HepG2 (cell line): ENCODE data around the gene RABL6. TPM values are rescaled to one million over a fixed set of nuclear protein-coding genes. Genes with fewer than 3 reads are reported as not detected.

Experiments used
- CBFB ChIP-seq: sonication (generic); formaldehyde crosslinking; IDR thresholded peaks from 2 replicates; pipeline ENCODE4 v1.4.0; 2020; ENCODE audit warnings: missing genetic modification reagents
- HNRNPLL ChIP-seq: fragments of 200-400 bp; formaldehyde crosslinking; IDR thresholded peaks from 2 replicates; pipeline ENCODE4 v1.6.1; 2017; ENCODE audit warnings: mild to moderate bottlenecking, low read depth, low read length; ENCODE audit not compliant: poor library complexity, severe bottlenecking
- IRF1 ChIP-seq: sonication (generic); formaldehyde crosslinking; IDR thresholded peaks from 2 replicates; pipeline ENCODE4 v1.4.0; 2020; ENCODE audit warnings: low read depth, mild to moderate bottlenecking, missing genetic modification reagents
- KDM5B ChIP-seq: sonication (generic); formaldehyde crosslinking; IDR thresholded peaks from 2 replicates; pipeline ENCODE4 v1.4.0; 2020; ENCODE audit warnings: missing genetic modification reagents, mild to moderate bottlenecking, borderline replicate concordance
- LCORL ChIP-seq, 2 experiments: fragments of 450-650 bp in 1 of 2; sonication (generic) in 1 of 2; formaldehyde crosslinking in 1 of 2; IDR thresholded peaks; 2 replicates each; pipeline versions ENCODE4 v1.5.0 to v1.6.1; 2017 to 2020; ENCODE audit warnings: antibody characterized with exemption in 1 of 2, missing genetic modification reagents in 1 of 2
- MBNL3 ChIP-seq: fragments of 250-450 bp; sonication (Bioruptor Pico); conservative IDR thresholded peaks from 2 replicates; pipeline ENCODE4 v1.8.0; 2022; ENCODE audit warnings: mild to moderate bottlenecking, inconsistent platforms
- MED13 ChIP-seq: sonication (generic); formaldehyde crosslinking; IDR thresholded peaks from 2 replicates; pipeline ENCODE4 v1.5.0; 2020; ENCODE audit warnings: missing genetic modification reagents
- MLLT10 ChIP-seq: sonication (generic); formaldehyde crosslinking; IDR thresholded peaks from 2 replicates; pipeline ENCODE4 v1.4.0; 2020; ENCODE audit warnings: missing genetic modification reagents
- MTF1 ChIP-seq: sonication (generic); formaldehyde crosslinking; IDR thresholded peaks from 2 replicates; pipeline ENCODE4 v1.5.0; 2020; ENCODE audit warnings: missing genetic modification reagents
- NBN ChIP-seq: fragments of 450-650 bp; conservative IDR thresholded peaks from 2 replicates; pipeline ENCODE4 v1.6.1; 2017
- NFE2L1 ChIP-seq: sonication (generic); formaldehyde crosslinking; IDR thresholded peaks from 2 replicates; pipeline ENCODE4 v1.4.0; 2020; ENCODE audit warnings: missing genetic modification reagents, mild to moderate bottlenecking, borderline replicate concordance
- NFYC ChIP-seq: IDR thresholded peaks from 2 replicates; pipeline ENCODE4 v1.6.1; 2016; ENCODE audit warnings: missing genetic modification reagents, missing compliant biosample characterization
- PAX8 ChIP-seq: sonication (generic); formaldehyde crosslinking; IDR thresholded peaks from 2 replicates; pipeline ENCODE4 v1.8.0; 2022; ENCODE audit warnings: mild to moderate bottlenecking, missing genetic modification reagents, borderline replicate concordance
- PTBP1 ChIP-seq: fragments of 200-400 bp; formaldehyde crosslinking; IDR thresholded peaks from 2 replicates; pipeline ENCODE4 v1.6.1; 2018; ENCODE audit warnings: low read length, low read depth; ENCODE audit not compliant: poor library complexity, severe bottlenecking
- ZNF33B ChIP-seq: sonication (generic); formaldehyde crosslinking; IDR thresholded peaks from 2 replicates; pipeline ENCODE4 v1.5.1; 2020; ENCODE audit warnings: mild to moderate bottlenecking, missing genetic modification reagents
- ZNF543 ChIP-seq: sonication (generic); formaldehyde crosslinking; IDR thresholded peaks from 2 replicates; pipeline ENCODE4 v1.4.0; 2020; ENCODE audit warnings: mild to moderate bottlenecking, missing genetic modification reagents
- ZNF776 ChIP-seq: sonication (generic); formaldehyde crosslinking; IDR thresholded peaks from 2 replicates; pipeline ENCODE4 v1.4.0; 2020; ENCODE audit warnings: mild to moderate bottlenecking, missing genetic modification reagents
- ZNF777 ChIP-seq: sonication (generic); formaldehyde crosslinking; IDR thresholded peaks from 2 replicates; pipeline ENCODE4 v1.4.0; 2020; ENCODE audit warnings: missing genetic modification reagents
- ZNF816 ChIP-seq: sonication (generic); formaldehyde crosslinking; IDR thresholded peaks from 2 replicates; pipeline ENCODE4 v1.8.0; 2022; ENCODE audit warnings: missing genetic modification reagents, mild to moderate bottlenecking, borderline replicate concordance
- polyA plus RNA-seq, 8 experiments: library from polyadenylated mRNA; depleted of rRNA in 3 of 8; stranded (reverse) in 7 of 8; unstranded in 1 of 8; fragments of >200 nt; fragmentation: Illumina TruSeq in 4 of 8; extraction: Trizol in 4 of 8; gene quantifications; 2 replicates each; pipeline versions ENCODE4 v1.2.1 to v1.2.3, GENCODE V29; 2011 to 2016; ENCODE audit warnings: low read depth in 4 of 8, missing spikeins in 1 of 8, mixed read lengths in 1 of 8; ENCODE audit not compliant: insufficient read depth in 1 of 8
- total RNA-seq, 5 experiments: library from RNA; depleted of rRNA; stranded (reverse); fragments of >200 nt; fragmentation: Illumina TruSeq; extraction: Trizol; gene quantifications; 2 replicates each; pipeline ENCODE4 v1.2.3, GENCODE V29; 2016; ENCODE audit warnings: low read depth in 1 of 5
- TF ChIP-seq, protein P1 (sequence below): sonication (generic); formaldehyde crosslinking; IDR thresholded peaks from 2 replicates; pipeline ENCODE4 v1.9.0; 2021; ENCODE audit warnings: missing genetic modification reagents, borderline replicate concordance
- TF ChIP-seq, protein P2 (sequence below): sonication (generic); formaldehyde crosslinking; IDR thresholded peaks from 2 replicates; pipeline ENCODE4 v1.5.1; 2020; ENCODE audit warnings: mild to moderate bottlenecking, missing genetic modification reagents, borderline replicate concordance
- TF ChIP-seq, protein P3 (sequence below): sonication (generic); formaldehyde crosslinking; IDR thresholded peaks from 2 replicates; pipeline ENCODE4 v1.4.0; 2020; ENCODE audit warnings: missing genetic modification reagents

RABL6 gene
- total and polyA plus RNA-seq, 2 of the 13 experiments (the other 11 are each of a cell fraction or from before 2014, with no cell fraction given), result 81.5 to 125 TPM

DNA sequence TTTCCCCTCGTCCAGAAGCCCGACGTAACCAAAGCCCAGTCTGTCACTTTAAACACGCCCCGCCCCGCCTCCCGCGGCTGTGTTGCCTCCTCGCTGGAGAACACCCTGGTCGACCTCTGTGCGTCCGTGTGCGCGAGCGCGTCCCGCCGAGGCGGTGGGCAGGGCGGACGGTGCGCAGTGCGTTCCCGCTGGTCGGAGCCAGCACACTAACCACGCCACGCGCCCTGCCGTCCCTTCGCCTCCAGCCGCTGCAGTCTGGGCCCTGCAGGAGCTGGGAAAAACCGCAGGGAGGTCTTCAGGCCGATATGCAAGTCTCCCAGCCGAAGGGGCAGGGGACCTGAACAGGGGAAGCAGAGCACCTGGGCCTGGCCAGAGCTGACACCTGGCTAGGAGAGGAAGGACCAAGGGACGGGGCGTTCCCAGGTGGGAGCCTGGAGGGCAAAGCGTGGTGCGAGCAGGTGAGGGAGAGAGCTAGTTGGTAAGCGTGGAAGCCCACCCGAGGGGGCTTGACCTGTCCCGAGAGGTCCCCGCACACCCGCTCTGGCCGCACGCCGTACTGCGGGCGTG is 40.2 kb downstream of the RABL6 start (continued):
- TF ChIP-seq ZNF816 (CRISPR knock-in tag) (no peak), HNRNPLL (peak; percentile 80), MLLT10 (CRISPR knock-in tag) (no peak), KDM5B (CRISPR knock-in tag) (peak; percentile 60; the same call in 1 of the 2 replicates), MBNL3 (no peak), MED13 (peak; percentile 34; the same call in 1 of the 2 replicates), MTF1 (CRISPR knock-in tag) (no peak), NBN (no peak), ZNF33B (CRISPR knock-in tag) (peak; percentile 75; the same call in 1 of the 2 replicates), LCORL (IDR thresholded peaks at IDR 0.05) (no peak), LCORL (CRISPR knock-in tag; IDR thresholded peaks at IDR 0.05) (no peak), IRF1 (CRISPR knock-in tag) (0 out of 2 replicates have a peak, but pooled peaks have one; percentile 47), NFYC (CRISPR knock-in tag) (peak; percentile 48), ZNF776 (CRISPR knock-in tag) (peak; percentile 57), ZNF777 (CRISPR knock-in tag) (no peak; the same call in none of the 2 replicates), PTBP1 (no peak), CBFB (CRISPR knock-in tag) (peak; percentile 71; the same call in 1 of the 2 replicates), PAX8 (CRISPR knock-in tag) (no peak), ZNF543 (CRISPR knock-in tag) (peak; percentile 51; the same call in 1 of the 2 replicates), NFE2L1 (CRISPR knock-in tag) (no peak)
- TF ChIP-seq, protein P1, sequence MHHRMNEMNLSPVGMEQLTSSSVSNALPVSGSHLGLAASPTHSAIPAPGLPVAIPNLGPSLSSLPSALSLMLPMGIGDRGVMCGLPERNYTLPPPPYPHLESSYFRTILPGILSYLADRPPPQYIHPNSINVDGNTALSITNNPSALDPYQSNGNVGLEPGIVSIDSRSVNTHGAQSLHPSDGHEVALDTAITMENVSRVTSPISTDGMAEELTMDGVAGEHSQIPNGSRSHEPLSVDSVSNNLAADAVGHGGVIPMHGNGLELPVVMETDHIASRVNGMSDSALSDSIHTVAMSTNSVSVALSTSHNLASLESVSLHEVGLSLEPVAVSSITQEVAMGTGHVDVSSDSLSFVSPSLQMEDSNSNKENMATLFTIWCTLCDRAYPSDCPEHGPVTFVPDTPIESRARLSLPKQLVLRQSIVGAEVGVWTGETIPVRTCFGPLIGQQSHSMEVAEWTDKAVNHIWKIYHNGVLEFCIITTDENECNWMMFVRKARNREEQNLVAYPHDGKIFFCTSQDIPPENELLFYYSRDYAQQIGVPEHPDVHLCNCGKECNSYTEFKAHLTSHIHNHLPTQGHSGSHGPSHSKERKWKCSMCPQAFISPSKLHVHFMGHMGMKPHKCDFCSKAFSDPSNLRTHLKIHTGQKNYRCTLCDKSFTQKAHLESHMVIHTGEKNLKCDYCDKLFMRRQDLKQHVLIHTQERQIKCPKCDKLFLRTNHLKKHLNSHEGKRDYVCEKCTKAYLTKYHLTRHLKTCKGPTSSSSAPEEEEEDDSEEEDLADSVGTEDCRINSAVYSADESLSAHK (CRISPR knock-in tag), result no peak; the same call in 1 of the 2 replicates
- TF ChIP-seq, protein P2, sequence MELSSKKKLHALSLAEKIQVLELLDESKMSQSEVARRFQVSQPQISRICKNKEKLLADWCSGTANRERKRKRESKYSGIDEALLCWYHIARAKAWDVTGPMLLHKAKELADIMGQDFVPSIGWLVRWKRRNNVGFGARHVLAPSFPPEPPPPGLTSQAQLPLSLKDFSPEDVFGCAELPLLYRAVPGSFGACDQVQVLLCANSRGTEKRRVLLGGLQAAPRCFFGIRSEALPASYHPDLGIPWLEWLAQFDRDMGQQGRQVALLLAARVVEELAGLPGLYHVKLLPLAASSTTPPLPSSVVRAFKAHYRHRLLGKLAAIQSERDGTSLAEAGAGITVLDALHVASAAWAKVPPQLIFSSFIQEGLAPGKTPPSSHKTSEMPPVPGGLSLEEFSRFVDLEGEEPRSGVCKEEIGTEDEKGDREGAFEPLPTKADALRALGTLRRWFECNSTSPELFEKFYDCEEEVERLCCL (CRISPR knock-in tag), result peak; percentile 80; the same call in 1 of the 2 replicates
- TF ChIP-seq, protein P3, sequence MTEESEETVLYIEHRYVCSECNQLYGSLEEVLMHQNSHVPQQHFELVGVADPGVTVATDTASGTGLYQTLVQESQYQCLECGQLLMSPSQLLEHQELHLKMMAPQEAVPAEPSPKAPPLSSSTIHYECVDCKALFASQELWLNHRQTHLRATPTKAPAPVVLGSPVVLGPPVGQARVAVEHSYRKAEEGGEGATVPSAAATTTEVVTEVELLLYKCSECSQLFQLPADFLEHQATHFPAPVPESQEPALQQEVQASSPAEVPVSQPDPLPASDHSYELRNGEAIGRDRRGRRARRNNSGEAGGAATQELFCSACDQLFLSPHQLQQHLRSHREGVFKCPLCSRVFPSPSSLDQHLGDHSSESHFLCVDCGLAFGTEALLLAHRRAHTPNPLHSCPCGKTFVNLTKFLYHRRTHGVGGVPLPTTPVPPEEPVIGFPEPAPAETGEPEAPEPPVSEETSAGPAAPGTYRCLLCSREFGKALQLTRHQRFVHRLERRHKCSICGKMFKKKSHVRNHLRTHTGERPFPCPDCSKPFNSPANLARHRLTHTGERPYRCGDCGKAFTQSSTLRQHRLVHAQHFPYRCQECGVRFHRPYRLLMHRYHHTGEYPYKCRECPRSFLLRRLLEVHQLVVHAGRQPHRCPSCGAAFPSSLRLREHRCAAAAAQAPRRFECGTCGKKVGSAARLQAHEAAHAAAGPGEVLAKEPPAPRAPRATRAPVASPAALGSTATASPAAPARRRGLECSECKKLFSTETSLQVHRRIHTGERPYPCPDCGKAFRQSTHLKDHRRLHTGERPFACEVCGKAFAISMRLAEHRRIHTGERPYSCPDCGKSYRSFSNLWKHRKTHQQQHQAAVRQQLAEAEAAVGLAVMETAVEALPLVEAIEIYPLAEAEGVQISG (CRISPR knock-in tag), result 0 out of 2 replicates have a peak, but pooled peaks have one; percentile 40
